HepG2 (cell line): Measurements from ENCODE around the gene UBAP2. TPM values are rescaled to one million over a fixed set of nuclear protein-coding genes. Genes with fewer than 3 reads are reported as not detected.

ENCODE experiments used
- ATAC-seq: fragments of 200-7000 bp; cut with Tn5 transposase; 3 replicates; pipeline ENCODE4 v1.9.1; 2020; ENCODE audit warnings: mild to moderate bottlenecking, moderate library complexity
- BruUV-seq: library from RNA; stranded (reverse); fragments of 400-500 nt; replicated peaks from 2 replicates; lab custom pipeline; 2021; lab: Mats Ljungman, UMichigan
- CTCF ChIA-PET: fragments of 300-600 bp; formaldehyde crosslinking; extraction: SDS; loops from one replicate; lab custom pipeline; 2021; ENCODE audit warnings: low total read pairs, inconsistent platforms, low intra/inter-chr PET ratio; lab: Yijun Ruan, JAX
- POLR2A ChIA-PET: fragments of 350-600 bp; sonication (Branson Sonifier 250); formaldehyde crosslinking; loops from one replicate; lab custom pipeline; 2020; ENCODE audit warnings: antibody characterized with exemption, inconsistent platforms; lab: Yijun Ruan, JAX
- DNase-seq: peaks from one replicate; pipeline ENCODE4 v3.0.0-alpha.2; 2015; ENCODE audit warnings: low spot score
- FAIRE-seq: peaks from 3 replicates; lab custom pipeline; 2011; peaks lifted over from hg19 to GRCh38; lab: Jason Lieb, UNC
- H2AFZ ChIP-seq: one replicate; pipeline ENCODE4 v1.6.1; 2011; ENCODE audit warnings: low read length, inconsistent platforms
- H3K27ac ChIP-seq: fragments of 300-600 bp; 3 replicates; pipeline ENCODE4 v1.8.0; 2011; ENCODE audit warnings: mixed run types, mild to moderate bottlenecking, mixed read lengths, low read length, inconsistent platforms; ENCODE audit not compliant: insufficient read depth; ENCODE audit errors: extremely low read length
- H3K27me3 ChIP-seq, 2 experiments: fragments of 200-600 bp in 1 of 2; 2 replicates in 1 of 2; 3 replicates in 1 of 2; pipeline versions ENCODE4 v1.6.0 to v1.8.0; 2011; ENCODE audit warnings: low read length in 2 of 2, mild to moderate bottlenecking in 2 of 2, moderate library complexity in 2 of 2, inconsistent platforms in 1 of 2; ENCODE audit not compliant: insufficient read depth in 2 of 2, control insufficient read depth in 1 of 2
- H3K36me3 ChIP-seq, 2 experiments: fragments of 200-600 bp in 1 of 2; replicated peaks in 1 of 2; 2 replicates in 1 of 2; 3 replicates in 1 of 2; pipeline versions ENCODE4 v1.5.1 to v1.8.0; 2011; ENCODE audit warnings: low read length in 2 of 2, inconsistent platforms in 1 of 2; ENCODE audit not compliant: insufficient read depth in 2 of 2, control insufficient read depth in 1 of 2
- H3K4me1 ChIP-seq: 2 replicates; pipeline ENCODE4 v1.5.1; 2012; ENCODE audit warnings: low read length, inconsistent platforms; ENCODE audit not compliant: insufficient read depth
- H3K4me2 ChIP-seq: 2 replicates; pipeline ENCODE4 v1.6.0; 2011; ENCODE audit warnings: low read depth, low read length, inconsistent platforms
- H3K4me3 ChIP-seq, 3 experiments: fragments of 200-600 bp in 1 of 3; sonication (generic), shearing (Covaris generic) in 1 of 3; replicated peaks in 1 of 3; 2 replicates each; pipeline ENCODE4 v1.5.1; 2011 to 2016; ENCODE audit warnings: low read length in 3 of 3, inconsistent platforms in 2 of 3, low read depth in 2 of 3, mild to moderate bottlenecking in 2 of 3, control low read depth in 1 of 3, mixed read lengths in 1 of 3; ENCODE audit not compliant: insufficient read depth in 1 of 3
- H3K79me2 ChIP-seq: one replicate; pipeline ENCODE4 v1.6.1; 2011; ENCODE audit warnings: low read length, inconsistent platforms; ENCODE audit not compliant: insufficient read depth
- H3K9ac ChIP-seq: 2 replicates; pipeline ENCODE4 v1.6.0; 2011; ENCODE audit warnings: mild to moderate bottlenecking, low read depth, low read length, inconsistent platforms; ENCODE audit not compliant: insufficient read depth
- H3K9me3 ChIP-seq: 2 replicates; pipeline ENCODE4 v1.5.1; 2012; ENCODE audit warnings: mild to moderate bottlenecking, low read length
- H4K20me1 ChIP-seq: 2 replicates; pipeline ENCODE4 v1.6.0; 2011; ENCODE audit warnings: inconsistent platforms, mild to moderate bottlenecking, low read length, moderate library complexity; ENCODE audit not compliant: insufficient read depth
- GTF2F1 ChIP-seq: fragments of 150-350 bp; IDR thresholded peaks from 2 replicates; pipeline ENCODE4 v1.6.1; 2014; ENCODE audit warnings: low read length
- RBM22 ChIP-seq: fragments of 200-400 bp; formaldehyde crosslinking; optimal IDR thresholded peaks from 2 replicates; pipeline ENCODE3; 2017; ENCODE audit warnings: mild to moderate bottlenecking, low read length, moderate library complexity
- RXRB ChIP-seq: IDR thresholded peaks from 2 replicates; pipeline ENCODE4 v1.6.1; 2016; ENCODE audit warnings: borderline replicate concordance, missing genetic modification reagents, missing compliant biosample characterization
- ZNF703 ChIP-seq: sonication (generic); formaldehyde crosslinking; IDR thresholded peaks from 2 replicates; pipeline ENCODE4 v1.5.1; 2020; ENCODE audit warnings: missing genetic modification reagents, mild to moderate bottlenecking, moderate library complexity, borderline replicate concordance
- WGBS: methylation state at CpG from one replicate; pipeline ENCODE4 v1.1.6; 2017; ENCODE audit warnings: low lambda C conversion rate; 5-methylcytosine and 5-hydroxymethylcytosine counted together
- in situ Hi-C: cut with HindIII; loops from 2 replicates; pipeline ENCODE4 v1.10.0; 2017; ENCODE audit warnings: low pct_unique_long_range_greater_than_20kb; ENCODE audit not compliant: extremely low pct_ligation_motif_present
- intact Hi-C: fragments of 100-400 bp; cut with micrococcal nuclease; formaldehyde crosslinking; loops from one replicate; pipeline ENCODE4 v1.10.0; 2022; ENCODE audit not compliant: unreplicated experiment
- polyA plus RNA-seq, 8 experiments: library from polyadenylated mRNA; depleted of rRNA in 3 of 8; stranded (reverse) in 7 of 8; unstranded in 1 of 8; fragments of >200 nt; fragmentation: Illumina TruSeq in 4 of 8; extraction: Trizol in 4 of 8; gene quantifications; 2 replicates each; pipeline versions ENCODE4 v1.2.1 to v1.2.3, GENCODE V29; 2011 to 2016; ENCODE audit warnings: low read depth in 4 of 8, missing spikeins in 1 of 8, mixed read lengths in 1 of 8; ENCODE audit not compliant: insufficient read depth in 1 of 8
- total RNA-seq, 5 experiments: library from RNA; depleted of rRNA; stranded (reverse); fragments of >200 nt; fragmentation: Illumina TruSeq; extraction: Trizol; gene quantifications; 2 replicates each; pipeline ENCODE4 v1.2.3, GENCODE V29; 2016; ENCODE audit warnings: low read depth in 1 of 5
- TF ChIP-seq, protein P1 (sequence below): sonication (generic); formaldehyde crosslinking; IDR thresholded peaks from 2 replicates; pipeline ENCODE4; 2020; ENCODE audit warnings: missing genetic modification reagents, mild to moderate bottlenecking, borderline replicate concordance
- TF ChIP-seq, protein P2 (sequence below): sonication (generic); formaldehyde crosslinking; IDR thresholded peaks from 2 replicates; pipeline ENCODE4 v1.4.0; 2020; ENCODE audit warnings: missing genetic modification reagents
- TF ChIP-seq, protein P3 (sequence below): sonication (generic); formaldehyde crosslinking; conservative IDR thresholded peaks from 2 replicates; pipeline ENCODE4 v1.8.0; 2022; ENCODE audit warnings: missing genetic modification reagents

The UBAP2 gene
- total and polyA plus RNA-seq, 2 of the 13 experiments (the other 11 are each of a cell fraction or from before 2014, with no cell fraction given) = 19.0 to 22.0 TPM

DNA sequence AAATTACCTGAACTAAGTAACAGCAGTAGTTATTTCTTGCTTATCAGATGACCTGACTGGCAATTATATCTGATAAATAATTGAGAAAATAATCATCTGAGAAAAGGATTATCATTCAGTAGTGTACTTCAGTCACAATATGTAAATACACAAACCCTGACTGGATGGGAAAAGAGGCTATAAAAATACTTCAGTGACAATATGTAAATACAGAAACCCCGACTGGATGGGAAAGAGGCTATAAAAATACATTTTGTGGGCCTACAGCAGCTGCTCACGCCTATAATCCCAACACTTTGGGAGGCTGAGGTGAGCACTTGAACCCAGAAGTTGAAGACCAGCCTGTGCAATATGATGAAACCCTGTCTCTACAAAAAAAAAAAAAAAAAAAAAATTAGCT lies 11.1 kb downstream of the UBAP2 start:
- 69% methylated on average over 2 of the region's 2 CpGs for WGBS
- FAIRE-seq (no peak), ATAC-seq (no peak), DNase-seq (no peak)
- no peak overlapping the region for H3K4me3 ChIP-seq
- peaks cover 43% of the 10 kb centered on the region for H3K4me1 ChIP-seq
- no peaks in the 10 kb centered on the region for H3K27me3 ChIP-seq
- TF ChIP-seq RBM22 = no peak
- TF ChIP-seq ZNF703 (CRISPR knock-in tag) = no peak
- TF ChIP-seq, protein P1, sequence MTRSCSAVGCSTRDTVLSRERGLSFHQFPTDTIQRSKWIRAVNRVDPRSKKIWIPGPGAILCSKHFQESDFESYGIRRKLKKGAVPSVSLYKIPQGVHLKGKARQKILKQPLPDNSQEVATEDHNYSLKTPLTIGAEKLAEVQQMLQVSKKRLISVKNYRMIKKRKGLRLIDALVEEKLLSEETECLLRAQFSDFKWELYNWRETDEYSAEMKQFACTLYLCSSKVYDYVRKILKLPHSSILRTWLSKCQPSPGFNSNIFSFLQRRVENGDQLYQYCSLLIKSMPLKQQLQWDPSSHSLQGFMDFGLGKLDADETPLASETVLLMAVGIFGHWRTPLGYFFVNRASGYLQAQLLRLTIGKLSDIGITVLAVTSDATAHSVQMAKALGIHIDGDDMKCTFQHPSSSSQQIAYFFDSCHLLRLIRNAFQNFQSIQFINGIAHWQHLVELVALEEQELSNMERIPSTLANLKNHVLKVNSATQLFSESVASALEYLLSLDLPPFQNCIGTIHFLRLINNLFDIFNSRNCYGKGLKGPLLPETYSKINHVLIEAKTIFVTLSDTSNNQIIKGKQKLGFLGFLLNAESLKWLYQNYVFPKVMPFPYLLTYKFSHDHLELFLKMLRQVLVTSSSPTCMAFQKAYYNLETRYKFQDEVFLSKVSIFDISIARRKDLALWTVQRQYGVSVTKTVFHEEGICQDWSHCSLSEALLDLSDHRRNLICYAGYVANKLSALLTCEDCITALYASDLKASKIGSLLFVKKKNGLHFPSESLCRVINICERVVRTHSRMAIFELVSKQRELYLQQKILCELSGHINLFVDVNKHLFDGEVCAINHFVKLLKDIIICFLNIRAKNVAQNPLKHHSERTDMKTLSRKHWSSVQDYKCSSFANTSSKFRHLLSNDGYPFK = no peak
- no peak for TF ChIP-seq RXRB (CRISPR knock-in tag)
- TF ChIP-seq, protein P2, sequence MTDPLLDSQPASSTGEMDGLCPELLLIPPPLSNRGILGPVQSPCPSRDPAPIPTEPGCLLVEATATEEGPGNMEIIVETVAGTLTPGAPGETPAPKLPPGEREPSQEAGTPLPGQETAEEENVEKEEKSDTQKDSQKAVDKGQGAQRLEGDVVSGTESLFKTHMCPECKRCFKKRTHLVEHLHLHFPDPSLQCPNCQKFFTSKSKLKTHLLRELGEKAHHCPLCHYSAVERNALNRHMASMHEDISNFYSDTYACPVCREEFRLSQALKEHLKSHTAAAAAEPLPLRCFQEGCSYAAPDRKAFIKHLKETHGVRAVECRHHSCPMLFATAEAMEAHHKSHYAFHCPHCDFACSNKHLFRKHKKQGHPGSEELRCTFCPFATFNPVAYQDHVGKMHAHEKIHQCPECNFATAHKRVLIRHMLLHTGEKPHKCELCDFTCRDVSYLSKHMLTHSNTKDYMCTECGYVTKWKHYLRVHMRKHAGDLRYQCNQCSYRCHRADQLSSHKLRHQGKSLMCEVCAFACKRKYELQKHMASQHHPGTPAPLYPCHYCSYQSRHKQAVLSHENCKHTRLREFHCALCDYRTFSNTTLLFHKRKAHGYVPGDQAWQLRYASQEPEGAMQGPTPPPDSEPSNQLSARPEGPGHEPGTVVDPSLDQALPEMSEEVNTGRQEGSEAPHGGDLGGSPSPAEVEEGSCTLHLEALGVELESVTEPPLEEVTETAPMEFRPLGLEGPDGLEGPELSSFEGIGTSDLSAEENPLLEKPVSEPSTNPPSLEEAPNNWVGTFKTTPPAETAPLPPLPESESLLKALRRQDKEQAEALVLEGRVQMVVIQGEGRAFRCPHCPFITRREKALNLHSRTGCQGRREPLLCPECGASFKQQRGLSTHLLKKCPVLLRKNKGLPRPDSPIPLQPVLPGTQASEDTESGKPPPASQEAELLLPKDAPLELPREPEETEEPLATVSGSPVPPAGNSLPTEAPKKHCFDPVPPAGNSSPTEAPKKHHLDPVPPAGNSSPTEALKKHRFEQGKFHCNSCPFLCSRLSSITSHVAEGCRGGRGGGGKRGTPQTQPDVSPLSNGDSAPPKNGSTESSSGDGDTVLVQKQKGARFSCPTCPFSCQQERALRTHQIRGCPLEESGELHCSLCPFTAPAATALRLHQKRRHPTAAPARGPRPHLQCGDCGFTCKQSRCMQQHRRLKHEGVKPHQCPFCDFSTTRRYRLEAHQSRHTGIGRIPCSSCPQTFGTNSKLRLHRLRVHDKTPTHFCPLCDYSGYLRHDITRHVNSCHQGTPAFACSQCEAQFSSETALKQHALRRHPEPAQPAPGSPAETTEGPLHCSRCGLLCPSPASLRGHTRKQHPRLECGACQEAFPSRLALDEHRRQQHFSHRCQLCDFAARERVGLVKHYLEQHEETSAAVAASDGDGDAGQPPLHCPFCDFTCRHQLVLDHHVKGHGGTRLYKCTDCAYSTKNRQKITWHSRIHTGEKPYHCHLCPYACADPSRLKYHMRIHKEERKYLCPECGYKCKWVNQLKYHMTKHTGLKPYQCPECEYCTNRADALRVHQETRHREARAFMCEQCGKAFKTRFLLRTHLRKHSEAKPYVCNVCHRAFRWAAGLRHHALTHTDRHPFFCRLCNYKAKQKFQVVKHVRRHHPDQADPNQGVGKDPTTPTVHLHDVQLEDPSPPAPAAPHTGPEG = no peak
- TF ChIP-seq, protein P3, sequence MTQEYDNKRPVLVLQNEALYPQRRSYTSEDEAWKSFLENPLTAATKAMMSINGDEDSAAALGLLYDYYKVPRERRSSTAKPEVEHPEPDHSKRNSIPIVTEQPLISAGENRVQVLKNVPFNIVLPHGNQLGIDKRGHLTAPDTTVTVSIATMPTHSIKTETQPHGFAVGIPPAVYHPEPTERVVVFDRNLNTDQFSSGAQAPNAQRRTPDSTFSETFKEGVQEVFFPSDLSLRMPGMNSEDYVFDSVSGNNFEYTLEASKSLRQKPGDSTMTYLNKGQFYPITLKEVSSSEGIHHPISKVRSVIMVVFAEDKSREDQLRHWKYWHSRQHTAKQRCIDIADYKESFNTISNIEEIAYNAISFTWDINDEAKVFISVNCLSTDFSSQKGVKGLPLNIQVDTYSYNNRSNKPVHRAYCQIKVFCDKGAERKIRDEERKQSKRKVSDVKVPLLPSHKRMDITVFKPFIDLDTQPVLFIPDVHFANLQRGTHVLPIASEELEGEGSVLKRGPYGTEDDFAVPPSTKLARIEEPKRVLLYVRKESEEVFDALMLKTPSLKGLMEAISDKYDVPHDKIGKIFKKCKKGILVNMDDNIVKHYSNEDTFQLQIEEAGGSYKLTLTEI = no peak
- no peak for TF ChIP-seq GTF2F1
- H3K79me2 ChIP-seq = peaks cover 66% of the 10 kb centered on the region
- H3K36me3 ChIP-seq = peaks cover 0 to 5% of the 10 kb centered on the region in 2 experiments; a peak in 1 of 5 replicates
- in situ Hi-C loops (no loop called here), intact Hi-C loops (no loop called here)
- H3K27ac ChIP-seq = no peak overlapping the region
- no peak overlapping the region for H2AFZ ChIP-seq
- POLR2A ChIA-PET = interaction anchor here (0.9 kb wide), 1 partner anchor 11 kb away, joined by 3 read pairs; the partner anchor contains the start of gene UBAP2
- peaks cover 5% of the 10 kb centered on the region; the same call in 1 of the 2 replicates for H4K20me1 ChIP-seq
- H3K4me2 ChIP-seq = no peak overlapping the region
- CTCF ChIA-PET = no interaction called here
- no TSS peak for BruUV-seq
- H3K9me3 ChIP-seq = no peaks in the 10 kb centered on the region
- no peak overlapping the region for H3K9ac ChIP-seq
